Dermis blood vessel endothelial cell (primary cell): ENCODE measurements around the gene FAM25A. TPM values are rescaled to one million over a fixed set of nuclear protein-coding genes. Genes with fewer than 3 reads are reported as not detected.
"Not testable (repeated sequence)": the region's sequence is repeated elsewhere in the genome, so short reads cannot be mapped to it uniquely, and the experiment has no call there.

Experiments
- DNase-seq: peaks from one replicate; pipeline ENCODE4 v3.0.0; 2010
- total RNA-seq: library from RNA; depleted of rRNA; stranded (reverse); fragments of >200 nt; gene quantifications from 2 replicates; pipeline ENCODE4 v1.2.3, GENCODE V29; 2014

Gene FAM25A
- total RNA-seq, 1 donor from 2014 or later = not detected

DNA sequence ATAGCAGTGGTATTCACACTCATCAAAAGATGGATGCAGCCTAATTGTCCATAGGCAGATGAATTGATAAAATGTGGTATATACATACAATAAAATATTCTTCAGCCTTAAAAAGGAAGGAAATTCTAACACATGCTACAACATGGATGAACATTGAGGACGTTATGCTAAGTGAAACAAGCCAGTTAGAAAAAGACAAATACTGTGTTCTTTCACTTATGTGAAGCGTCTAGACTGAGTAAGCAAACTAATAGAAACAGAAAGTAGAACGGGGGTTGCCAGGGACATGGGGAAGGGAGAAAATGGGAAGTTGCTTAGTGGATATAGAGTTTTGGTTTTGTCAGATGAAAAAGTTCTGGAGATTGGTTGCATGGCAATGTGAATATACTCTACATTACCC lies 6.6 kb upstream of the FAM25A start:
- not testable (repeated sequence) for DNase-seq

GRCh38 chr10:87014986-87015716 lies 4.9 kb upstream of the FAM25A start:
- DNase-seq = not testable (repeated sequence)

DNA sequence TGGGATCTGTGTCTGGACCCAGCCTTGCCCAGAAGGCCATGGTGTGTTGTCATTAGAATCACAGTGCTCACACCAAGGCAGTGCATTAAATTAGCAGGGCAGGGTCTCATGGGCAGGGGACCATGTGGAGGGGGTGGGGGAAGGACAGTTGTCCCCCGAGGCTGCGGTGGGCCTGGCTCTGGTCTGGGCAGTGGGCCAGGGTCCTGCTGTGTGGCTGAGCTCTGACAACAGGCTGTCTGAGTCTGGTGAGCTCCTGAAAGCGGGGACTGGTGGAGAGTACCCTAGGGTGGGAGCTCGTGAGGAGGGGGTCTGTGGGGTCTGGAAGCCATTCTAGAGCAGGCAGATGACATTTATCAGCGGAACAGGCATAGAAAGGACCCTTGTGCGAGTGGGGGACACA lies 2.0 kb upstream of the FAM25A start:
- not testable (repeated sequence) for DNase-seq

- DNase-seq = not testable (repeated sequence)
Measured at GRCh38 chr10:87019066-87019465, 1.0 kb upstream of the FAM25A start.

DNA sequence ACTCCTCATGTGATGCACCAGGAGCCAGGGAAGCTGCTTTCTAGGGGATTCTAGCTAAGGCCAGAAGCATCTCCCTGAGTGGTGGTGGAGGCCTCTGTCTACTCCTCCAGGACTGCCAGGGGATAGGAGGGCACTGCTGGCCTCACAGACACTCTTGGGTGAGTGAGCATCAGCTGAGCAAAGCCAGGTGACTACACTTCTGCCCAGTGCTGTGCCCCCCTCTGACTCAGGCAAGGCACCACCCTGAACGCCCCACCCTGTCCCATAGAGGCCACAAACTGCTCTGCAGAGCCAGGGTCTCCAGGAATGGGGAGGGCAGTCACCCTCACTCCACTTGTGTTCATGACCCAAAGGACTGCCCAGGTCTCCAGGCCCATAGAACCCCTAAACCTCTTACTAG lies 590 bp upstream of the FAM25A start:
- not testable (repeated sequence) for DNase-seq

DNA sequence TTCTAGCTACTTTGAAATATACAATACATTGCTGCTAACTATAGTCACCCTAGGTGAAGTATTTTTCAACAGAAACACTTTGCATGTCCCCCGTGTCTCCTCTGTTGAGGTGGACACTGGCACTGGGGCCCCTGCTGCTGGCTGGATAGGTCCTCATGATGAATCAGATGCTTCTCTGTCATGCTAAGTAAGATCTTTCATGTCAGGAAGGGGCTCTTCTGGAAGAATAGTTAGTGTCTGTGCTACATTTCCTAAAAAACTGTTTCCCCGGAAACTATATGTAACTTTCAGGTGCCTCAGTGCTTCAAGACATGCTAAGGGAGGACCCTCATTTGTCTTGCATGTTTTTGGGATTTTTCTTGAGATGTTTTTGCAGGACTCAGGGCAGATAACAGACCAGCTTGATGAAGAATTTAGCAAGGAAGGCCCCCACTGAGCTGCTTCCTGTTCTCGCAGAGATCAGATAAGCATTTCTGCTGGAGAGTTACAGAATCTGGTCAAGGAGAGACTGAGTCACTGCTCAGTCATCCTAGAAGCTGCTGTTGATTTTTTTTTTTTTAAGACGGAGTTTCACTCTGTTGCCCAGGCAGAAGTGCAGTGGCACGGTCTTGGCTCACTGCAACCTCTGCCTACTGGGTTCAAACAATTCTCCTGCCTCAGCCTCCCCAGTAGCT lies 5.3 kb downstream of the FAM25A start:
- DNase-seq = peak; percentile 73

- not testable (repeated sequence) for DNase-seq
Measured at GRCh38 chr10:87026747-87027508, 6.8 kb downstream of the FAM25A start.

- DNase-seq = not testable (repeated sequence)
Measured at GRCh38 chr10:87030419-87030818, 10.3 kb downstream of the FAM25A start.

DNA sequence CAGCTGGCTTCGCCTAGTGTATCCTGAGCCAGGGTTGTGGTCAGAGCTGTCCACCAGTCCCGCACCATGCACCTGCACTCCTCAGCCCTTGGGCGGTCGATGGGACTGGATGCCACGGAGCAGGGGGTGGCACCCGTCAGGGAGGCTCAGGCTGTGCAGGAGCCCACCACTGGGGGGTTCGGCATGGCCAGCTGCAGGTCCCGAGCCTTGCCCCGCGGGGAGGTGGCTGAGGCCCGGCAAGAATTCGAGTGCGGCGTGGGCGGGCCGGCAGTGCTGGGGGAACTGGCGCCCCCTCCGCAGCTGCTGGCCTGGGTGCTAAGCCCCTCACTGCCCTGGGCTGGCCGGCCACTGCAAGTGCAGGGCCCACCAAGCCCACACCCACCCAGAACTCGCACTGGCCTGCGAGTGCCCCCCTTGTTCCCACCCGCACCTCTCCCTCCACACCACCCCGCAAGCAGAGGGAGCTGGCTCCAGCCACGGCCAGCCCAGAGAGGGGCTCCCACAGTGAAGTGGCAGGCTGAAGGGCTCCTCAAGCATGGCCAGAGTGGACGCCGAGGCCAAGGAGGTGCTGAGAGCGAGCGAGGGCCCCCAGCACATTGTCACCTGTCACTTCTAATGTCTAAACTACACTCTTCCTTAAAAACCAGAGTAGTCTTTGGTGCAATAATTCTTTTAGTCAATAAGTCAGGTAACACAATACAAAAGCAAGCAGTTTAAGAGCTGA lies 11.0 kb downstream of the FAM25A start:
- DNase-seq = no peak

DNA sequence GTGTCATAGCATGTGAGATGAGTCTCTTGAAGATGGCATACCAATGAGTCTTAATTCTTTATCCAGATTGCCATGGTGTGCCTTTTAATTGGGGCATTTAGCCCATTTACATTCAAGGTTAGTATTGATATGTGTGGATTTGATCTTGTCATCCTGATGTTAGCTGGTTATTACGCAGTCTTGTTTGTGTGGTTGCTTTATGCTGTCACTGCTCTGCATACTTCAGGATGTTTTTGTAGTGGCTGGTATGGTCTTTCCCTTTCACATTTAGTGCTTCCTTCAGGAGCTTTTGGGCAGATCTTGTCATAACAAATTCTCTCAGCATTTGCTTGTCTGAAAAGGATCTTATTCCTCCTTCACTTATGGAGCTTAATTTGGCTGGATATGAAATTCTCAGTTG lies 16.5 kb downstream of the FAM25A start:
- no peak for DNase-seq

DNA sequence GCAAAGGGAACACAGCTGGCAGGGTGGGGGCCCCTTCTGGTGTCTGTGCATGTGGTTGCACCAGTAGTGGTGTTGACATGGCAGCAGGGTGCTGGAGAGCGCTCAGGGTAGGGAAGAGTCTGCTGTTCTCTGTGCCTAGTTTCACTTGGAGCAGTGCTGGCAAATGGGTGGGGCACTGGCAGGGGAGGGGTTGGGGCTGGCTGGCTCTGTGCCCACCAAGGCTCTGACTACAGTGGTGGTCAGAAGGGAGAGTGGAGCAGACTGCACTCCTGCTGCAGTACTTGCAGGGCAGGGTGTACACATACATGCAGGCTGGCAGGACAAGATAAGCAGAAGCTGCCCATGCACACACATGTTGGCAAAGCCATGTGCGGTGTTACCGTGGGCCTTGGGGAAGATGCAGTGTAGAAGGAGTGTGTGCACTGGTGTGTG lies 18.2 kb downstream of the FAM25A start:
- DNase-seq = no peak

DNA sequence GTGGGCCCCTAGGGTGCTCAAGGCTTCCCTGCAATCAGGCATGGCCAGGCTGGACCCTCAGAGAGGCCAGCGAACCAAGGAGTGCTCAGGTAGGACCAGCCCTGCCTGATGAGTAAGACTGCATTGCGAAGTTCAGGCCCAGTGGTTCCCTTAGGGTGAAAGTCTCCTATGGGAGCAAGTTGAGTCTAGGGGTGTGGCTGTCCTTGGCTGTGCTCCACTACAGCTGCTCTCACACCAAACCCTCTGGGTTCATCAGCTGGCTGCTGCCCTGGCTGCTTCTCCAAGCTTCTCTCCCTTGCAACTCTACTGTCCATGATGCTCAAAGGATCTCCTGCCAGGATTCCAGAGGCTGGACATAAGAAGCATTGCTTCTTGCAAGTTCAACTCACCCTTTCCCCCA lies 18.7 kb downstream of the FAM25A start:
- no peak for DNase-seq

DNA sequence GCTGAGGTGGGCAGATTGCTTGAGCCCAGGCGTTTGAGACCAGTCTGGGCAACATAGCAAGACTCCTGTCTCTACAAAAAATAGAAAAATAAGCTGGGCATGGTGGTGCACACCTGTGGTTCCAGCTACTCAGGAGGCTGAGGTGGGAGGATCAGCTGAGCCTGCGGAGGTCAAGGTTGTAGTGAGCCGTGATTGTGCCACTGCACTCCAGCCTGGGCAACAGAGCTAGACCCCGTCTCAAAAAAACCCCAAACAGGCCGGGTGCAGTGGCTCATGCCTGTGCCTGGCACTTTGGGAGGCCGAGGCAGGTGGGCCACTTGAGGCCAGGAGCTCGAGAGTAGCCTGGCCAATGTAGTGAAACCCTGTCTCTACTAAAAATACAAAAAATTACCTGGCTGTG lies 23.5 kb downstream of the FAM25A start:
- DNase-seq = not testable (repeated sequence)

- DNase-seq = no peak
Measured at GRCh38 chr10:87045434-87045938, 25.4 kb downstream of the FAM25A start.

DNA sequence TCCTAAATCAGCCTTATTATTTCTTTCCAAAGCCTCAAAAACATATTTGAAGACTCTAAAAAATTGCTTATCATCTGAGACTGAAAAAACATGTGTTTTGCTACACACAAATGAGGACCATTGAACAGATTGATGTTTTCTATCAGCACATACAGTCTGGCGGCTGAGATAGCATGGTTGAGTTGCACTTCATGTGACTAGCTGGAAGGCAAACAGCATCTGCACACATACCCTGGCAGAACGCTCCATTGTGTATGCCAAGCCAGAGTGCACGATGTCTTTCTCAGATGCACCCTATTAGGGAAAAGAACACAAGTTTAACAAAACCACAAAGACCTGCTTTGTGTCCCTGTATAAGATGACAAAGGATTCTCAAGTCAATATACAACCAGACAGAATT lies 33.0 kb downstream of the FAM25A start:
- DNase-seq = no peak

DNA sequence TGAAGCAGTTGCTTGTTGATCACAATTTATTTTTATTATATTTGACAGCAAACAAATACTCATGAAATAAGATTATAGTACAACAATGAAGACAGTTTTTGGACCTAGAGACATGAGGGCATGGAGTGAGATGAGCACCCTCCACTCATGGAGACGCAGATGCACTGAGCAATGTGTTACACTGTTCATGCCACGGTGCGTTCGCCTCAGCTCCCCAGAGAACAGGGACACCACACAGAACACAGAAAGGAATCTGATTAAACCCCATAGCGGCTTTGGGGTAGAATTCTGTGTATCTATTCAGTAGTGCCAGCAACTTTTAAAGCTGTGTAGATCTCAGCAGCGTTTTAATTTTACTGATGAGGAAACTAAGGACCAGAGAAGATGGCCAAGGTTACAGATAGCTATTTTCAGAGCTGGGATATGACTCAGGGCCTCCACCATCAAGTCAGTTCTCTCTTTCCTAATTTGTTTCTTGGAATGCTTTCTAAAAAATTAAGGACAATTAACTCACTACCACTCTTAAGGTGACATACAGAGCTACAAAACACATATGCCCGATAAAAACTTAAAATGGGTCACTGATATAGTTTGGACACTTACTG lies 33.6 kb downstream of the FAM25A start:
- DNase-seq = no peak

- peak; percentile 40 for DNase-seq
Measured at GRCh38 chr10:87054373-87055295, 34.5 kb downstream of the FAM25A start.

DNA sequence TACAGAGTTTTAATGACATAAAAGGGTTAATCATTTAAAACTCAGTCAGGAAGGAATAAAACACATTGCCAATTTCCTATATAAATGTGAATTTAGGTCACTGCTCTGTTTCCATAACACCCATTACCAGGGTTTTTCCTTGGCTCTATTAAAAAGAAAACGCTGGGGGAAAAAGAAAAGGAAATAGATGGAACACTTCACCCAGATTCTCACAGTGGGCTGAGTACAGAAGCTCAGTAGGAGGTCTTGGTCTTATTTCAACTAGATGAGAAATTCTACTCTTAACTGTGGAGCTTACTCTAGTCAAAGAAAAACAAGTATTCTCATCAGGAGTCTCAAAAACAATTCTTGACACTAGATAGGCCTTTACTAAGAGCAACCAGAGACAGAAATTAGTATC lies 38.1 kb downstream of the FAM25A start:
- peak; percentile 20 for DNase-seq

DNA sequence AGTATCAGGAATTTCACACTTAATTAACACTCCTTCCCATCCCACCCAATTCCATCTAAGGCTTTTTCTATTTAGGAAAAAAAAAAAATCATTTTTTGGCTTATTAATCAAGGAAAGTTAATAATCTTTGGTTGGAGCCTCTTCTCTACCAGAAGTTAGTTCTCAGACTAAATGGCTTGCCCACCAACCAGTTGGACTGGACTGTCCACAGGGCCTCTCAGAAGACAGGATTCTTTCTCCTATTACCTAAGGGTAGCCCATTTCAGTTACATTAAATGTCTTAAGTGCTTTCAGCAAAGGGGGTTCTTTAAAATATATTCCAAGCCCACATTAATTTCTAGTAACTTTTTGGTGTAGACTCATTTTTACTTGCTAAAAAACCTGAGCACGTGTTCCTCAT lies 39.3 kb downstream of the FAM25A start:
- DNase-seq = no peak

GRCh38 chr10:87060280-87060928 lies 40.3 kb downstream of the FAM25A start:
- no peak for DNase-seq
